IMR-90 (cell line): Measurements from ENCODE around the gene NT5DC2. TPM values are rescaled to one million over a fixed set of nuclear protein-coding genes. Genes with fewer than 3 reads are reported as not detected.
A peak's percentile ranks its signal among the peaks of the same experiment; 100 is the strongest.

Experiments
- ATAC-seq: fragments of 200-7000 bp; cut with Tn5 transposase; 2 replicates; pipeline ENCODE4 v1.9.1; 2020; ENCODE audit warnings: low read depth, mild to moderate bottlenecking, moderate library complexity
- BruUV-seq: library from RNA; stranded (reverse); fragments of 400-500 nt; replicated peaks from 2 replicates; lab custom pipeline; 2021; lab: Mats Ljungman, UMichigan
- CTCF ChIA-PET: fragments of 300-600 bp; formaldehyde crosslinking; extraction: SDS; loops from one replicate; lab custom pipeline; 2021; ENCODE audit warnings: antibody characterized with exemption; lab: Yijun Ruan, JAX
- POLR2A ChIA-PET: fragments of 300-600 bp; sonication (Branson Sonifier 250); formaldehyde crosslinking; loops from one replicate; lab custom pipeline; 2022; ENCODE audit warnings: antibody characterized with exemption; ENCODE audit not compliant: unreplicated experiment; lab: Charles Lee
- DNase-seq: peaks from one replicate; pipeline ENCODE4 v3.0.0; 2013
- H2AFZ ChIP-seq: replicated peaks from 2 replicates; pipeline ENCODE3; 2013; ENCODE audit warnings: low read length, mild to moderate bottlenecking; ENCODE audit not compliant: poor library complexity
- H2AK5ac ChIP-seq: 2 replicates; pipeline ENCODE4 v1.6.1; 2013; ENCODE audit warnings: low read depth, low read length, inconsistent platforms
- H2AK9ac ChIP-seq: replicated peaks from 2 replicates; pipeline ENCODE3; 2013; ENCODE audit warnings: mild to moderate bottlenecking, low read depth, low read length, moderate library complexity; ENCODE audit not compliant: poor library complexity
- H2BK120ac ChIP-seq: 2 replicates; pipeline ENCODE4 v1.6.1; 2013; ENCODE audit warnings: low read depth, low read length, inconsistent platforms
- H2BK15ac ChIP-seq: 3 replicates; pipeline ENCODE4 v1.6.1; 2013; ENCODE audit warnings: low read depth, low read length, inconsistent platforms
- H2BK20ac ChIP-seq: 2 replicates; pipeline ENCODE4 v1.6.1; 2013; ENCODE audit warnings: low read depth, mild to moderate bottlenecking, inconsistent platforms, low read length, moderate library complexity
- H2BK5ac ChIP-seq: 2 replicates; pipeline ENCODE4 v1.6.1; 2013; ENCODE audit warnings: mild to moderate bottlenecking, low read depth, low read length, inconsistent platforms; ENCODE audit not compliant: poor library complexity, severe bottlenecking
- H3K14ac ChIP-seq: replicated peaks from 2 replicates; pipeline ENCODE4 v1.6.1; 2013; ENCODE audit warnings: low read depth, low read length, inconsistent platforms
- H3K18ac ChIP-seq: 2 replicates; pipeline ENCODE4 v1.6.1; 2013; ENCODE audit warnings: low read depth, low read length, control low read depth
- H3K23ac ChIP-seq: 2 replicates; pipeline ENCODE4 v1.6.1; 2013; ENCODE audit warnings: low read depth, low read length, inconsistent platforms
- H3K27ac ChIP-seq: 2 replicates; pipeline ENCODE4 v1.5.1; 2013; ENCODE audit warnings: mild to moderate bottlenecking, control low read depth, low read length; ENCODE audit not compliant: insufficient read depth
- H3K27me3 ChIP-seq: 2 replicates; pipeline ENCODE4 v1.6.1; 2013; ENCODE audit warnings: low read length; ENCODE audit not compliant: control insufficient read depth, insufficient read depth
- H3K36me3 ChIP-seq: 2 replicates; pipeline ENCODE4 v1.6.1; 2013; ENCODE audit warnings: low read length, mixed read lengths; ENCODE audit not compliant: control insufficient read depth, insufficient read depth
- H3K4ac ChIP-seq: 2 replicates; pipeline ENCODE4 v1.6.1; 2013; ENCODE audit warnings: low read depth, low read length, inconsistent platforms
- H3K4me1 ChIP-seq: 2 replicates; pipeline ENCODE4 v1.6.1; 2013; ENCODE audit warnings: low read length, mixed read lengths; ENCODE audit not compliant: control insufficient read depth, insufficient read depth
- H3K4me2 ChIP-seq: 2 replicates; pipeline ENCODE4 v1.6.1; 2013; ENCODE audit warnings: low read depth, mild to moderate bottlenecking, control low read depth, low read length, moderate library complexity
- H3K4me3 ChIP-seq: 2 replicates; pipeline ENCODE4 v1.5.1; 2013; ENCODE audit warnings: low read depth, mild to moderate bottlenecking, control low read depth, low read length, moderate library complexity; ENCODE audit not compliant: insufficient read depth
- H3K56ac ChIP-seq: 2 replicates; pipeline ENCODE4 v1.6.1; 2013; ENCODE audit warnings: low read length, inconsistent platforms; ENCODE audit not compliant: insufficient read depth; ENCODE audit errors: extremely low read depth
- H3K79me1 ChIP-seq, 2 experiments: 2 replicates each; pipeline ENCODE4 v1.6.1; 2013; ENCODE audit warnings: low read length in 2 of 2, inconsistent platforms in 1 of 2, low read depth in 1 of 2
- H3K9ac ChIP-seq: 2 replicates; pipeline ENCODE4 v1.6.1; 2013; ENCODE audit warnings: low read depth, low read length, control low read depth
- H3K9me1 ChIP-seq: 2 replicates; pipeline ENCODE4 v1.6.1; 2013; ENCODE audit warnings: low read length, inconsistent platforms; ENCODE audit not compliant: insufficient read depth
- H3K9me3 ChIP-seq: 2 replicates; pipeline ENCODE4 v1.6.1; 2013; ENCODE audit warnings: low read length; ENCODE audit not compliant: control insufficient read depth, insufficient read depth
- H4K20me1 ChIP-seq: 2 replicates; pipeline ENCODE4 v1.6.1; 2013; ENCODE audit warnings: low read length, inconsistent platforms; ENCODE audit not compliant: insufficient read depth
- H4K5ac ChIP-seq: 2 replicates; pipeline ENCODE4 v1.6.1; 2013; ENCODE audit warnings: mild to moderate bottlenecking, low read depth, low read length, control low read depth
- H4K8ac ChIP-seq, 2 experiments: 2 replicates each; pipeline ENCODE4 v1.6.1; 2013; ENCODE audit warnings: low read depth in 2 of 2, low read length in 2 of 2, control low read depth in 1 of 2, inconsistent platforms in 1 of 2
- H4K91ac ChIP-seq: 2 replicates; pipeline ENCODE4 v1.6.1; 2013; ENCODE audit warnings: low read depth, low read length, inconsistent platforms; ENCODE audit not compliant: insufficient read depth
- CHD1 ChIP-seq: IDR thresholded peaks from 2 replicates; pipeline ENCODE4 v1.6.1; 2012; ENCODE audit warnings: low read depth, low read length, improper control_type of control experiment
- MAZ ChIP-seq: IDR thresholded peaks from 2 replicates; pipeline ENCODE4 v1.6.1; 2012; ENCODE audit warnings: low read depth, mild to moderate bottlenecking, low read length, improper control_type of control experiment, moderate library complexity, borderline replicate concordance
- SMC3 ChIP-seq: fragments of 150-350 bp; IDR thresholded peaks from 2 replicates; pipeline ENCODE4 v1.6.1; 2016; ENCODE audit warnings: low read depth, mild to moderate bottlenecking, antibody characterized with exemption, low read length, moderate library complexity
- WGBS, 2 experiments: methylation state at CpG; one replicate each; pipeline versions ENCODE4 v1.1.5 to v1.1.7; 2013; ENCODE audit warnings: missing lambda C conversion rate in 2 of 2; ENCODE audit not compliant: insufficient read length in 1 of 2; ENCODE audit errors: extremely low coverage in 2 of 2; 5-methylcytosine and 5-hydroxymethylcytosine counted together
- dilution Hi-C: fragments of 300-500 bp; cut with HindIII; formaldehyde crosslinking; loops from one replicate; pipeline ENCODE4 v1.14.3; 2018; ENCODE audit warnings: low sequenced_read_pairs; ENCODE audit not compliant: unreplicated experiment
- in situ Hi-C: fragments of 300-500 bp; cut with MboI; formaldehyde crosslinking; loops from 3 replicates; pipeline ENCODE4 v1.14.3; 2019; ENCODE audit warnings: low sequenced_read_pairs, inconsistent platforms, mixed read lengths
- intact Hi-C: fragments of 100-400 bp; cut with micrococcal nuclease; formaldehyde crosslinking; loops from 2 replicates; pipeline ENCODE4 v1.10.0; 2022
- polyA plus RNA-seq, 3 experiments: library from polyadenylated mRNA; depleted of rRNA; stranded (reverse); fragments of >200 nt; gene quantifications; 2 replicates each; pipeline ENCODE4 v1.2.3, GENCODE V29; 2012; ENCODE audit warnings: low replicate concordance in 1 of 3
- total RNA-seq: library from RNA; depleted of rRNA; stranded (reverse); fragments of >200 nt; gene quantifications from 2 replicates; pipeline ENCODE4 v1.2.3, GENCODE V29; 2012

The NT5DC2 gene
- total and polyA plus RNA-seq, 2 of the 4 experiments (the other 2 are of a cell fraction): 161 to 200 TPM

DNA sequence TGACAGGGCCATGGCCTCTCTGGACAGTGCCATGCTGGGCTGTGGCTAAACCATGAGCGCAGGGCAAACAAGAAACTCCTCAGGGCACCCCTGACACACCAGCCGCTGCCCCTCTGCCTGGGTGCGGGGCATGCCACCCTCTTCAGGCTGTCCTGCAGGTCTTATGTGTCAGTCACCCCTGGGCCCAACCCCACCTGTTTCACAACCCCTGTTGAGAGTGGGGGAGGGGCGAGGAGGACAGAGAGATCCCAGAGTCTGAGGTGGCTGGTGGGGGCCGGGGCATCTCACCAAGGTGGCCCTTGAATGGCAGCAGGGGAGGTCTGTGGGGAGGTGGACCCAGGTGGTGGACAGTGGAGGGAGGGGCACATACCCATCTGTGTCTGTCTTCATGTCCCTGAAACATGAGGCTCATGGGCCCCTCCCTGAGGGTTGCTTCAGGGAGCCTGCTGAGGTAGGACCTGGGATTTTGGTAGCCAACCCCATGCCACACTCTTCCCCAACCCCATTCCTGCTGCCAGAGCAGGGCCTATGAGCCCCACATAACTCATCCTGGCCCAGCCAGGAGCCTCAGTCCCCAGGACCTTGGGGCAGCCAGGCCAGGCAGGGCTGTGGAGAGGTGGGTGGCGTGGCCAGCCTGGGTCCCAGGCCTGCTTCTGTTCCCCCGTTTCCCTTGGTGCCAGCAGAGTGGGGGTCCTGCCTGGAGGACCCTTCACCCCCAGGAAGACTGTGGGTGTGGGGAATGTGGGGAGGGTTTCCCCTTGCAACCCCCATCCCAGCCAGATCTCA, 40.2 kb downstream of the NT5DC2 start:
- ATAC-seq (no peak), DNase-seq (no peak)
- Histone ChIP-seq H2BK120ac (no peak overlapping the region), H3K27ac (no peak overlapping the region), H3K9me1 (peaks cover 6% of the 10 kb centered on the region; the same call in 1 of the 2 replicates), H3K14ac (no peak overlapping the region), H3K9me3 (no peaks in the 10 kb centered on the region), H4K20me1 (peaks cover 12% of the 10 kb centered on the region; the same call in 1 of the 2 replicates), H2AFZ (no peak overlapping the region), H2AK5ac (no peak overlapping the region), H3K4me2 (no peak overlapping the region), H3K23ac (no peak overlapping the region), H3K18ac (no peak overlapping the region), H3K56ac (no peak overlapping the region), H4K8ac (no peak overlapping the region), H3K36me3 (peaks cover 47% of the 10 kb centered on the region), H4K5ac (no peak overlapping the region), H3K4me3 (no peak overlapping the region), H3K79me1 (peaks cover 0 to 11% of the 10 kb centered on the region in 2 experiments; a peak in 2 of 4 replicates), H2AK9ac (peak overlapping the region; percentile 44), H3K4ac (no peak overlapping the region), H3K9ac (no peak overlapping the region), H2BK20ac (no peak overlapping the region), H2BK15ac (no peak overlapping the region), H3K4me1 (peaks cover 7% of the 10 kb centered on the region; the same call in 1 of the 2 replicates), H2BK5ac (no peak overlapping the region), H3K27me3 (no peaks in the 10 kb centered on the region), H4K91ac (no peak overlapping the region)
- dilution Hi-C loops (no loop called here), in situ Hi-C loops (no loop called here), intact Hi-C loops (no loop called here)
- ChIA-PET POLR2A (no interaction called here), CTCF (no interaction called here)
- TF ChIP-seq SMC3 (no peak), CHD1 (no peak), MAZ (no peak)
- 100% methylated on average over 1 of the region's 7 CpGs; no CpG with 5 or more reads in 1 of the 2 experiments for WGBS, 2 experiments
- BruUV-seq: no TSS peak
